Measurements from ENCODE around the gene SMG9. TPM values are rescaled to one million over a fixed set of nuclear protein-coding genes. Genes with fewer than 3 reads are reported as not detected.

Gene SMG9
- total RNA-seq, 6 experiments from 2014 or later, result 6.5 to 13.5 (median 9.8) TPM

GRCh38 chr19:43790587-43790986, 35.8 kb upstream of the SMG9 start:
- H3K4me3 ChIP-seq, result no peak overlapping the region
- H3K27me3 ChIP-seq, result no peaks in the 10 kb centered on the region
- no peaks in the 10 kb centered on the region for H3K4me1 ChIP-seq
- ATAC-seq (no peak), DNase-seq (no peak)
- 10% methylated on average over 3 of the region's 3 CpGs for WGBS (ENCODE audit: insufficient coverage, low coverage, low lambda C conversion rate, missing lambda C conversion rate)
- H3K27ac ChIP-seq, result no peak overlapping the region
- TF ChIP-seq POLR2A (IDR thresholded peaks at IDR 0.05) (no peak), CTCF (IDR thresholded peaks at IDR 0.05) (no peak)
- H3K9me3 ChIP-seq, result no peaks in the 10 kb centered on the region
- intact Hi-C loops (cut with DNase I), result no loop called here
- H3K36me3 ChIP-seq, result no peaks in the 10 kb centered on the region

DNA sequence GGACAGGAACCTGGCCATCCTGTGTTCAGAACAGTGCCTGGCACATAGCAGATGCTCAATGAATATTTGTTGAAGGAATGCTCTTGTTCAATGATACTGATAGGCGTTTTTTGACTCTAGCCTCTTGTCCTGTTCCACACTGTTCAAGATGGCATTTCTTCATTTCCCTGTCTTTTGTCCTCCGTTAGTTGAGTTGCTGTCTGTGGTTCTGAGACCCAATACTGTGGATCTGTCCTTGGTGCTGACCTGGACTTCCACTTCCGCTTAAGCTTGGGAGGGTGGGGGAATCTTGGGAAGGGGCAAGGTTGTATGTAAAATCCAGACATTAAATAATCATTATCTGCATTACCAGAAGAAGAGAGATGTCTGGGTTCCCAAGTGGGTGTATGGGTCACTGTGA, 34.3 kb upstream of the SMG9 start:
- no peak overlapping the region for H3K27ac ChIP-seq
- H3K36me3 ChIP-seq, result no peaks in the 10 kb centered on the region
- 2% methylated on average over 3 of the region's 3 CpGs for WGBS (ENCODE audit: insufficient coverage, low coverage, low lambda C conversion rate, missing lambda C conversion rate)
- H3K27me3 ChIP-seq, result no peaks in the 10 kb centered on the region
- intact Hi-C loops (cut with DNase I), result no loop called here
- DNase-seq, result no peak
- H3K4me3 ChIP-seq, result no peak overlapping the region
- TF ChIP-seq POLR2A (IDR thresholded peaks at IDR 0.05) (no peak), CTCF (IDR thresholded peaks at IDR 0.05) (no peak)
- no peaks in the 10 kb centered on the region for H3K9me3 ChIP-seq
- H3K4me1 ChIP-seq, result no peaks in the 10 kb centered on the region
- no peak for ATAC-seq

- no peaks in the 10 kb centered on the region for H3K36me3 ChIP-seq
- H3K4me1 ChIP-seq, result no peaks in the 10 kb centered on the region
- intact Hi-C loops (cut with DNase I), result no loop called here
- TF ChIP-seq CTCF (IDR thresholded peaks at IDR 0.05) (no peak), POLR2A (IDR thresholded peaks at IDR 0.05) (no peak)
- no peak overlapping the region for H3K4me3 ChIP-seq
- H3K27ac ChIP-seq, result no peak overlapping the region
- no peaks in the 10 kb centered on the region for H3K27me3 ChIP-seq
- DNase-seq (no peak), ATAC-seq (no peak)
- WGBS (ENCODE audit: insufficient coverage, low coverage, low lambda C conversion rate, missing lambda C conversion rate), result 33% methylated on average over 1 of the region's 1 CpG
- no peaks in the 10 kb centered on the region for H3K9me3 ChIP-seq
These were observed 31.9 kb upstream of the SMG9 start for GRCh38 chr19:43786665-43787064.

DNA sequence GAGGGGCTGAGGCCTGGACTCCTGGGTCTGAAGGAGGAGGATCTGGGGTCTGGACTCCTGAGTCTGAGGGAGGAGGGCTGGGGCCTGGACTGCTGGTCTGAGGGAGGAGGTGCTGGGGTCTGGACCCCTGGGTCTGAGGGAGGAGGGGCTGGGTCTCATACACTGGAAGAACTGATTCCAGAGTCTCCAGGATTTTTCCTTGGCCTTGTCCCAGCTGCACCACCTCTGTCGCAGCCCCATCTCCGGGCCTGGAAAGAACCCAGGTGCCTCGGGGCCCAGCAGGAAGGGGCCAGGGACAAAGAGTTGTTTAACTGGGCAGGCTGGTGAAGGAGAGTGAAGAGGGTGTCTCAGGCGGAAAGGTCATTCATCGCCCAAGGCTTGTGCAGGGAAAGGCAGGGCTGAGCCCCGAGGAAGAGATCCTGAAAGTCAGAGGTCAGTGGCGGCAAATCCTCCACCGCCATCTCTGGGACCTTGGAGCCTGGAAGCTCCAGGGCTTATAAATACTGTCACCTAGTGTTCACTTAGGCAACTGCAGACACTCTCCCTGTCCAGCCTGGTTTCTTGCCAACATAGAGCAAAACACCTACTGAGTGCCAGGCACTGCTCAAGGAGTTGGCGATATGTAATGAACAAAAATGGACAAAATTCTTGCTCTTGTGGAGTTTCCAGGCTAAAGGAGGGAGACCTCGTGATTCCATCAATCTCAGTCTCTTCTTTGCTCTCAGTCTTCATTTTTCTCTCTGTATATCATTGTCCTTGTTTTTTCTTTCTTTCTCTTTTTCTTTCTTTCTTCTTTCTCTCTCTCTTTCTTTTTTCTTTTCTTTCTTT, 30.4 kb upstream of the SMG9 start:
- ATAC-seq (peak; percentile 81 to 93 (median 90)), DNase-seq (peak in 2 of 3 donors; percentile 49 to 58)
- Histone ChIP-seq H3K27ac (no peak overlapping the region), H3K36me3 (no peaks in the 10 kb centered on the region), H3K9me3 (no peaks in the 10 kb centered on the region), H3K4me1 (no peaks in the 10 kb centered on the region), H3K4me3 (no peak overlapping the region), H3K27me3 (no peaks in the 10 kb centered on the region)
- intact Hi-C loops (cut with DNase I), result loop anchor here in 1 of 2 donors (5.0 kb wide), 1 partner anchor 38 kb away; no protein-coding TSS in a partner anchor
- WGBS (ENCODE audit: insufficient coverage, low coverage, low lambda C conversion rate, missing lambda C conversion rate), result 3% methylated on average over 6 of the region's 10 CpGs
- TF ChIP-seq POLR2A (IDR thresholded peaks at IDR 0.05), result no peak
- peak; percentile 86 to 97 (median 90) for TF ChIP-seq CTCF (IDR thresholded peaks at IDR 0.05)

All from right lobe of liver (tissue), 6 donors.